Measurements from ENCODE around the gene RPS6KA3. TPM values are rescaled to one million over a fixed set of nuclear protein-coding genes. Genes with fewer than 3 reads are reported as not detected.

The RPS6KA3 gene
- total RNA-seq, 6 experiments from 2014 or later, result 36.0 to 63.7 (median 44.7) TPM

DNA sequence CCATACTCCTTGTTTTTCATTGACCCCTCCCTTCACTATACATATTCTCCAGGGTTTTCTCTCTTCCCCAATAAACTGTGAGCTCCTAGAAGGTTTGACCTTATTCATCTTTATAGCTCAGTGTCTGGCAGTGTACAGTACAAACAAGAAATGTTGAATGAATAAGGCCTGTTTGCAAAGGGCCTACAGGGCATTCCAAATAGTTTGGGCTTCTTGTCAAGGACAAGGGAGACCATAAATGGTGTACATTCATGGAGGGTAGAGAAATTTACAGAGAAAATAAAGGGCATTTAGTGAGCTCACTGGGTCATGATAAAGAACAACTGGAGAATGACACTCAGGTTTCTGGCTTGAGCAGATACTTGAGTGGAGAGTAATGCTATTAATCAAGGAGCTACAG is 77.5 kb downstream of the RPS6KA3 start:
- no peaks in the 10 kb centered on the region for H3K9me3 ChIP-seq
- intact Hi-C loops (cut with DNase I), result no loop called here
- DNase-seq, result no peak
- TF ChIP-seq, protein P1, sequence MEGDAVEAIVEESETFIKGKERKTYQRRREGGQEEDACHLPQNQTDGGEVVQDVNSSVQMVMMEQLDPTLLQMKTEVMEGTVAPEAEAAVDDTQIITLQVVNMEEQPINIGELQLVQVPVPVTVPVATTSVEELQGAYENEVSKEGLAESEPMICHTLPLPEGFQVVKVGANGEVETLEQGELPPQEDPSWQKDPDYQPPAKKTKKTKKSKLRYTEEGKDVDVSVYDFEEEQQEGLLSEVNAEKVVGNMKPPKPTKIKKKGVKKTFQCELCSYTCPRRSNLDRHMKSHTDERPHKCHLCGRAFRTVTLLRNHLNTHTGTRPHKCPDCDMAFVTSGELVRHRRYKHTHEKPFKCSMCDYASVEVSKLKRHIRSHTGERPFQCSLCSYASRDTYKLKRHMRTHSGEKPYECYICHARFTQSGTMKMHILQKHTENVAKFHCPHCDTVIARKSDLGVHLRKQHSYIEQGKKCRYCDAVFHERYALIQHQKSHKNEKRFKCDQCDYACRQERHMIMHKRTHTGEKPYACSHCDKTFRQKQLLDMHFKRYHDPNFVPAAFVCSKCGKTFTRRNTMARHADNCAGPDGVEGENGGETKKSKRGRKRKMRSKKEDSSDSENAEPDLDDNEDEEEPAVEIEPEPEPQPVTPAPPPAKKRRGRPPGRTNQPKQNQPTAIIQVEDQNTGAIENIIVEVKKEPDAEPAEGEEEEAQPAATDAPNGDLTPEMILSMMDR (IDR thresholded peaks at IDR 0.05), result no peak
- TF ChIP-seq POLR2A (IDR thresholded peaks at IDR 0.05), result no peak
- no peak overlapping the region for H3K4me3 ChIP-seq
- H3K27me3 ChIP-seq, result no peaks in the 10 kb centered on the region
- no peak overlapping the region for H3K27ac ChIP-seq
- H3K36me3 ChIP-seq, result peaks cover 0 to 53% (median 0%) of the 10 kb centered on the region in 4 donors
- H3K4me1 ChIP-seq, result no peaks in the 10 kb centered on the region
- ATAC-seq, result no peak

DNA sequence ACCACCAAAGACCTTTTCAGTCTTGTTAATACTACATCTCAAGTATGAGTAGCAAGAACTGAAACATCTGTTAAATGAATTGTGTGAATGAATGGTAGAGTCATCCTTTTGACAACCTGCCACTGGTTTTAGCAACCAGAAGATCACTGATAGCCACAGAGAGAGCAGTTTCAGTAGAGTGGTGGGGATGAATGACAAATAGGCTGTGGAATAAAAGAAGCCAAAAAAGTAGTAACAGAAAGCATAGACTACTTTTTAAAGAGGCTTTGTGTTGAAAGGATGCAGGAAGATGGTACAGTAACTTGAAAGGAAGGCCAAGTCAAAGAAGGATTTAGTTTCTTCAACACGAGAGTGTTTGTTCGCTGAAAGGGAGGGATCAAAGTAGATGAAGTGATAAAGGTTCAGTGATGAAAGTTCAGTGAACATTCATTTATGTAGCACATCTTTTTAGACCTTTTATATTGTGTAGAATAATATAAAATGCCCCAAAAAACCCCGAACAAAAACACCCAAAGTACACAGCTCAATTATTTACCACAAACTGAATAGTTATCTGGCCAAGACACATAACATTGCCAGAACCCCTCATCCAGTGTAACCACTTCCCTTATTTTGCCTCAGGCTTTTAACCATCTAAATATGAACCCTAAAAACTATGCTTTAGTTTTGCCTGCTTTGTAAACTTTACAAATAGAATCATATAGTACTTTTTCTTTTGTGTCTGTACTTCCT is 84.9 kb downstream of the RPS6KA3 start:
- intact Hi-C loops (cut with DNase I), result no loop called here
- WGBS (ENCODE audit: insufficient coverage, low coverage, low lambda C conversion rate, missing lambda C conversion rate), result 46% methylated on average over 3 of the region's 3 CpGs
- Histone ChIP-seq H3K36me3 (peaks cover 0 to 31% (median 0%) of the 10 kb centered on the region in 4 donors), H3K27ac (no peak overlapping the region), H3K4me1 (no peaks in the 10 kb centered on the region), H3K9me3 (no peaks in the 10 kb centered on the region), H3K4me3 (no peak overlapping the region), H3K27me3 (no peaks in the 10 kb centered on the region)
- ATAC-seq (no peak), DNase-seq (no peak)
- no peak for TF ChIP-seq POLR2A (IDR thresholded peaks at IDR 0.05)
- TF ChIP-seq, protein P1 (IDR thresholded peaks at IDR 0.05), result no peak

DNA sequence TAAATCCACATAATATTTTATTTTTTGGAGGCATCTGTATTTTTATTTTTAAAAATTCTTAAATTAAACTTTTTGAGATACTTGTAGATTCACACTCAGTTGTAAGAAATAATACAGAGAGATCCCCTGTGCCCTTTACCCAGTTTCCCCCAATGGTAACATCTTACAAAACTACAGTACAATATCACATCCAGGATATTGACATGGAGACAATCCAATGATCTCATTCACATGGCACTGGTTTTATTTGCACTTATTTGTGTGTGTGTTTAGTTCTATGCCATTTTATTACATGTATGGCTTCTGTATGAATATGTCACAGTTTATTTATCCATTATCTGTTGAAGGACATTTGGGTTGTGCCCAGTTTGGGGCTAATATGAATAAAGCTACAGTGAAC is 89.6 kb downstream of the RPS6KA3 start:
- DNase-seq (no peak), ATAC-seq (no peak)
- peaks cover 0 to 46% (median 0%) of the 10 kb centered on the region in 4 donors for H3K36me3 ChIP-seq
- no peaks in the 10 kb centered on the region for H3K27me3 ChIP-seq
- H3K4me3 ChIP-seq, result no peak overlapping the region
- H3K4me1 ChIP-seq, result no peaks in the 10 kb centered on the region
- intact Hi-C loops (cut with DNase I), result no loop called here
- H3K27ac ChIP-seq, result no peak overlapping the region
- no peak for TF ChIP-seq POLR2A (IDR thresholded peaks at IDR 0.05)
- TF ChIP-seq, protein P1 (IDR thresholded peaks at IDR 0.05), result no peak
- no peaks in the 10 kb centered on the region for H3K9me3 ChIP-seq

DNA sequence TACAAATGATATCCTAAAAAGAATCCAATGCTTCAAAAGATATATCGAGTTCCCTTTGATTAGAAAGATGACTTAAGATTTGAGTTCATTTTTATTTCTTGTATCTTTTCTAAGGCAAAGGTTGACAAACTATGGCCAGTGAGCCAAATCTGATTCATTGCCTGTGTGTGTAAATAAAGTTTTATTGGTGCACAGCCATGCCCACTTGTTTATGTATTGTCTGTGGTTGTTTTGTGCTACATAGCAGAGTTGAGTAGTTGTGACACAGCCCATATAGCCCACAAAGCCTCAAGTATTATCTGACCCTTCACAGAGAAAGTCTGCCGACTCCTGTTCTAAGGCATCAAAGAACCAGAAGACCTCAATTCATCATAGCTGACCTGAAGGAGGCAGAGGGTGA is 92.9 kb downstream of the RPS6KA3 start:
- no peaks in the 10 kb centered on the region for H3K4me1 ChIP-seq
- no peaks in the 10 kb centered on the region for H3K27me3 ChIP-seq
- H3K9me3 ChIP-seq, result no peaks in the 10 kb centered on the region
- H3K27ac ChIP-seq, result no peak overlapping the region
- 83% methylated on average over 2 of the region's 2 CpGs for WGBS (ENCODE audit: insufficient coverage, low coverage, low lambda C conversion rate, missing lambda C conversion rate)
- TF ChIP-seq, protein P1 (IDR thresholded peaks at IDR 0.05), result no peak
- no peak for TF ChIP-seq POLR2A (IDR thresholded peaks at IDR 0.05)
- no peak for DNase-seq
- no peak overlapping the region for H3K4me3 ChIP-seq
- intact Hi-C loops (cut with DNase I), result no loop called here
- ATAC-seq, result no peak
- H3K36me3 ChIP-seq, result peaks cover 0 to 60% (median 0%) of the 10 kb centered on the region in 4 donors

DNA sequence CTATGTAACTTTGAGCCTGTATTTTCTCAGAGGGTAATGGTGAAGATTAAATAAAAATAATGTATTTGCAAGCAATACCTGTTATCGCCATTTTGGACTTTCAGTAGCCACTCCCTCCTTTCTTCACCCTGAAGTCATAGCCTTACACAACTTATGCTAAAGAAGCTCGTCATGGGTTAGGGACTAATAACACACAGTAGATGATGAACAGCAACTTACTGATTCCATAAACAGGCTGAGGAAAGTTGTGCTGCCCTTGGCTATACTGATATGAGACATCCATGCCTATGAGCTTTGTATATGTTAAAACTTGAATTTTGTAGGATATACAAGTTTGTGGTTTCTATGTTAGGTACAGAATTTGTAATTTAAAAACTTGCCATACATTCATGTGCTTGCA is 93.4 kb downstream of the RPS6KA3 start:
- intact Hi-C loops (cut with DNase I), result no loop called here
- H3K36me3 ChIP-seq, result peaks cover 0 to 65% (median 1%) of the 10 kb centered on the region in 4 donors
- no peaks in the 10 kb centered on the region for H3K27me3 ChIP-seq
- H3K27ac ChIP-seq, result no peak overlapping the region
- DNase-seq (no peak), ATAC-seq (no peak)
- no peaks in the 10 kb centered on the region for H3K9me3 ChIP-seq
- 72% methylated on average over 2 of the region's 2 CpGs for WGBS (ENCODE audit: insufficient coverage, low coverage, low lambda C conversion rate, missing lambda C conversion rate)
- no peaks in the 10 kb centered on the region for H3K4me1 ChIP-seq
- no peak overlapping the region for H3K4me3 ChIP-seq
- TF ChIP-seq, protein P1 (IDR thresholded peaks at IDR 0.05), result no peak
- TF ChIP-seq POLR2A (IDR thresholded peaks at IDR 0.05), result no peak

Measured in right lobe of liver (tissue), 6 donors.